ENCODE results near the gene ATP5F1C. TPM values are rescaled to one million over a fixed set of nuclear protein-coding genes. Genes with fewer than 3 reads are reported as not detected.

The ATP5F1C gene
- total RNA-seq, 1 experiment from 2014 or later, result 189 TPM

- ATAC-seq, result no peak
Observed at GRCh38 chr10:7833210-7833609, 45.2 kb downstream of the ATP5F1C start.

GRCh38 chr10:7834262-7834661 is 46.3 kb downstream of the ATP5F1C start:
- DNase-seq (ENCODE audit: low read depth, low spot score) (no peak), ATAC-seq (no peak)
- H3K27ac ChIP-seq (ENCODE audit: low read length), result no peak overlapping the region
- H3K4me1 ChIP-seq (ENCODE audit: control insufficient read depth, insufficient read depth, low read length), result no peaks in the 10 kb centered on the region
- in situ Hi-C loops (cut with HindIII; ENCODE audit: low pct_unique_long_range_greater_than_20kb, low sequenced_read_pairs) (no loop called here), intact Hi-C loops (cut with micrococcal nuclease; ENCODE audit: unreplicated experiment) (no loop called here)
- H3K27me3 ChIP-seq (ENCODE audit: control insufficient read depth, insufficient read depth, low read length), result no peaks in the 10 kb centered on the region
- TF ChIP-seq TCF7L2 (IDR thresholded peaks at IDR 0.05; ENCODE audit: low read depth, low read length) (no peak), SIN3A (IDR thresholded peaks at IDR 0.05; ENCODE audit: borderline replicate concordance, insufficient read depth, low read depth, low read length) (no peak), CTCF (IDR thresholded peaks at IDR 0.05) (no peak), REST (IDR thresholded peaks at IDR 0.05; ENCODE audit: insufficient read depth in 1 of 2, low read depth in 2 of 2, low read length in 1 of 2) (no peak), POLR2AphosphoS5 (IDR thresholded peaks at IDR 0.05; ENCODE audit: low read depth, low read length) (no peak)
- ChIA-PET CTCF (no interaction called here), POLR2A (no interaction called here)
- H3K9me3 ChIP-seq (ENCODE audit: control insufficient read depth, insufficient read depth, low read depth, low read length), result no peaks in the 10 kb centered on the region
- no peaks in the 10 kb centered on the region for H3K36me3 ChIP-seq (ENCODE audit: control insufficient read depth, insufficient read depth, low read length)
- H3K4me3 ChIP-seq (ENCODE audit: low read depth in 2 of 2, low read length in 2 of 2), result no peak overlapping the region
- BruUV-seq (replicated peaks), result no TSS peak

More at GRCh38 chr10:7833210-7833609, 45.2 kb downstream of the ATP5F1C start:
- H3K4me3 ChIP-seq (ENCODE audit: low read depth in 2 of 2, low read length in 2 of 2), result no peak overlapping the region
- DNase-seq (ENCODE audit: low read depth, low spot score), result no peak
- ChIA-PET POLR2A (no interaction called here), CTCF (no interaction called here)
- TF ChIP-seq TCF7L2 (IDR thresholded peaks at IDR 0.05; ENCODE audit: low read depth, low read length) (no peak), SIN3A (IDR thresholded peaks at IDR 0.05; ENCODE audit: borderline replicate concordance, insufficient read depth, low read depth, low read length) (no peak)
- in situ Hi-C loops (cut with HindIII; ENCODE audit: low pct_unique_long_range_greater_than_20kb, low sequenced_read_pairs), result no loop called here
- H3K9me3 ChIP-seq (ENCODE audit: control insufficient read depth, insufficient read depth, low read depth, low read length), result no peaks in the 10 kb centered on the region
- BruUV-seq (replicated peaks), result no TSS peak
- H3K36me3 ChIP-seq (ENCODE audit: control insufficient read depth, insufficient read depth, low read length), result no peaks in the 10 kb centered on the region
- H3K4me1 ChIP-seq (ENCODE audit: control insufficient read depth, insufficient read depth, low read length), result no peaks in the 10 kb centered on the region
- H3K27me3 ChIP-seq (ENCODE audit: control insufficient read depth, insufficient read depth, low read length), result no peaks in the 10 kb centered on the region
- no peak overlapping the region for H3K27ac ChIP-seq (ENCODE audit: low read length)
- intact Hi-C loops (cut with micrococcal nuclease; ENCODE audit: unreplicated experiment), result no loop called here

GRCh38 chr10:7836571-7836970 is 48.6 kb downstream of the ATP5F1C start:
- no peaks in the 10 kb centered on the region for H3K4me1 ChIP-seq (ENCODE audit: control insufficient read depth, insufficient read depth, low read length)
- ATAC-seq (no peak), DNase-seq (ENCODE audit: low read depth, low spot score) (no peak)
- no peak overlapping the region for H3K4me3 ChIP-seq (ENCODE audit: low read depth in 2 of 2, low read length in 2 of 2)
- in situ Hi-C loops (cut with HindIII; ENCODE audit: low pct_unique_long_range_greater_than_20kb, low sequenced_read_pairs), result no loop called here
- H3K9me3 ChIP-seq (ENCODE audit: control insufficient read depth, insufficient read depth, low read depth, low read length), result no peaks in the 10 kb centered on the region
- intact Hi-C loops (cut with micrococcal nuclease; ENCODE audit: unreplicated experiment), result no loop called here
- CTCF ChIA-PET, result no interaction called here
- H3K27me3 ChIP-seq (ENCODE audit: control insufficient read depth, insufficient read depth, low read length), result no peaks in the 10 kb centered on the region
- BruUV-seq (replicated peaks), result no TSS peak
- POLR2A ChIA-PET, result no interaction called here
- no peak overlapping the region for H3K27ac ChIP-seq (ENCODE audit: low read length)
- H3K36me3 ChIP-seq (ENCODE audit: control insufficient read depth, insufficient read depth, low read length), result no peaks in the 10 kb centered on the region
- no peak for TF ChIP-seq POLR2AphosphoS5 (IDR thresholded peaks at IDR 0.05; ENCODE audit: low read depth, low read length)
- TF ChIP-seq SIN3A (IDR thresholded peaks at IDR 0.05; ENCODE audit: borderline replicate concordance, insufficient read depth, low read depth, low read length), result no peak
- TF ChIP-seq CTCF (IDR thresholded peaks at IDR 0.05), result no peak
- no peak for TF ChIP-seq REST (IDR thresholded peaks at IDR 0.05; ENCODE audit: insufficient read depth in 1 of 2, low read depth in 2 of 2, low read length in 1 of 2)
- TF ChIP-seq TCF7L2 (IDR thresholded peaks at IDR 0.05; ENCODE audit: low read depth, low read length), result no peak
